ENCODE data around the gene HSD11B1L.
A peak's percentile ranks its signal among the peaks of the same experiment; 100 is the strongest.
"Not testable (repeated sequence)": the region's sequence is repeated elsewhere in the genome, so short reads cannot be mapped to it uniquely, and the experiment has no call there.

The HSD11B1L gene

GRCh38 chr19:5718037-5718578 is 37.3 kb downstream of the HSD11B1L start:
- no peak for TF ChIP-seq CTCF (IDR thresholded peaks at IDR 0.05; ENCODE audit: borderline replicate concordance, insufficient read depth, low read depth, low read length)
- peak overlapping the region; percentile 97 for H3K4me3 ChIP-seq (ENCODE audit: low read depth, low read length)

DNA sequence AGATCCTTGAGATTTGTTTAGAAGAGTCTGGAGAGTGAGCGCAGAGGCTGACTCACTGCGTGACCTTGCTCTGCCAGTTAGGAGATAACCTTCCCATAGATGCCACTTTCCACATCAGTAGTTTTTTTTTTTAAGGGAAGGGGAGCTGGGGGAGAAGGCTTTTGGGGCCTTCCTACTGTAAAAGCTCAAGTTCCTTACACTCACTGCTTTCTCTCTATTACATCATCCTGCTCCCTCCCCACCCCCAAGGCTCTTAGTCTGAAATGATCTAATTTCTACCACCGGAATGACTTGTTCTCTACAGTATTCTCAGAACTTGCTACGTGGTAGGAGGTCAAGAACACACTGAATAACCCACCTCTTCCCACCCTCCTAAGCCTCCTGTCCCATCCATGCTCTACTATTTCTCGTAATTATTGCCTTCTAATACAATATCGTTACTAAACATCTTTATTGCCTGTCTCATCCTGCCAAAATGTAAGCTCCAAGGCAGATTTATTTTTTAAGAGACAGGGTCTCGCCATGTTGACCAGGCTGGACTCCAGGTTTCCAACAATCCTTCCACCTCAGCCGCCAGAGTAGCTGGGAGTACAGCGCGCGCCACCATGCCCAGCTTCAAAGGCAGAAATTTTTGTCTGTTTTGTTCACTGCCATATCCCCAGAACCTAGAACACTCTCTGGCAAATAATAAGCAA is 37.9 kb downstream of the HSD11B1L start:
- no peak for TF ChIP-seq CTCF (IDR thresholded peaks at IDR 0.05; ENCODE audit: borderline replicate concordance, insufficient read depth, low read depth, low read length)
- H3K4me3 ChIP-seq (ENCODE audit: low read depth, low read length) = peak overlapping the region; percentile 97

DNA sequence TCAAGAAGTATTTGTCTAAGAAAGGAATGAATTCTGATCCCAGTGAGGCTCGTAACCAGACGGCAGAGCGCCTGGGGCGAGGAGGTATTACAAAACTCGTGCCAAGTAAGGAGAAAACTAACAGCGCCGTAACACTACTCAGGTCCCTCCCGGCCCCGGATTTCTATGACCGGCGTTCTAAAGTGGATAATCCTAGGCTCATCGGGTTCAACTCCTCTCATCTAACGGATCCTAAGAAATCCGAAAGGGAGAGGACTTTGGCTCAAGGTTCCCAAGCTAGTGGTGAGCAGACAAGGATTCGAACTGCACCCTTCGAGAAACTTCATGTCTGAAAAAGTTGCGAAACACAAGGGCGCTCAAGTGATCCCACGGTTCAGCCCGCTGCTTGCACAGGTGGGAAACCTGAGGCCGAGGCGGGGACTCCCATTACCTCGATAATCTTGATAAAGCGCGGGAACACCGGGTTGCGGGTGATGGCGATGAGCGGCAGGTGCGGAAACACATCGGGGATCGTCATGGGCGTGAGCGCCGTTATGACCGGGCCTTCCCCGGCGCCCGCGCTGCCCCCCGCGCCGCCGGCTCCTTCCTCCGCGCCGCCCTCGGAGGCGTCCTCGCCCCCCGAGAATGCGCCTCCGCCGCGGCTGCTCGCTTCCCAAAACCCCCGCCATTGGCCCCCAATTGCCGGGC is 38.6 kb downstream of the HSD11B1L start:
- H3K4me3 ChIP-seq (ENCODE audit: low read depth, low read length) = peak overlapping the region; percentile 97
- no peak for TF ChIP-seq CTCF (IDR thresholded peaks at IDR 0.05; ENCODE audit: borderline replicate concordance, insufficient read depth, low read depth, low read length)

DNA sequence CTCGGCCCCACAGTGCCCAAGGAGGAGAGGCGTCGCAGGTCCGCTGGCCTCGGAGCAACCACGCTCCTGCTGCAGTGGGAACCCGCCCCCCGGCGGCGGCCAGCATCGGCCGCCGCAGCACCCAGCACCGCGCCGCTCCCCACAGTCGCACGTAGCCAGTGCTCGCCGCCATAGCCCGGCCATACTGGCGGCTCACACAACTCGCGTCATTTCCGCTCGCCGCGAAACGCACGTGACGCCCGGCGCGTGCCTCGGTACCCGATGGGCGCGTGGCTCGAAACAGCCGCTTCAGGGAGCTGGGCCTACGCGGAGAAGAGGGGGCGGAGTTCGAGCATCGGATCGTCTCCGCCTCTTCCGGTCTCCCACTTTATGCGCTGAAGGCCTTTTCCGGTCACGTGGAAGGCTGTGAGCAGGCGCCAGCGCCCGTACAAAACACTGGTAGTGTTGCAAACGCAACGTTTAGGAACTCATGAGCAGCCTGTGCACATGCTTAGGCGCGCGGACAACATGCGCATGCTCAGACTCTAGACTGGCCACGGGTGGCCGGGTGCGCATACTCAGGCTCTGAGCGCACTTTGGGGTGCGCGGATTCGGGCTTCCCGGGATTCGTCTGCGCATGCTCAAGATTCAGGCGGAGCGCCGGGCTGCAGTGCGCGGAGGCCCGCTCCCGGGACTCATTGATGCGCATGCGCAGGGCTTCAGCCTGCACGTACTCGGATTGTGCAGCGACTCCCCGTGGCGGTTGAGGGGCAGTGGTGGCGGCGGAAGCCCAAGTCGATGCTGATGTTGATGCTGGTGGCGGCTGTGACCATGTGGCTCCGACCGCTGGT is 39.3 kb downstream of the HSD11B1L start, which contains the start of the genes CATSPERD and LONP1:
TSS of gene CATSPERD (plus strand) at position 677 of the 830 bp plus-strand sequence. CDS start at position 778, 101 bp downstream.
TSS of gene LONP1 (minus strand) at position 186 of the 830 bp plus-strand sequence. CDS start at position 172, 14 bp downstream.
- H3K4me3 ChIP-seq (ENCODE audit: low read depth, low read length) = peak within 1 kb of the TSS; percentile 97
- TF ChIP-seq CTCF (IDR thresholded peaks at IDR 0.05; ENCODE audit: borderline replicate concordance, insufficient read depth, low read depth, low read length) = peak; percentile 99

DNA sequence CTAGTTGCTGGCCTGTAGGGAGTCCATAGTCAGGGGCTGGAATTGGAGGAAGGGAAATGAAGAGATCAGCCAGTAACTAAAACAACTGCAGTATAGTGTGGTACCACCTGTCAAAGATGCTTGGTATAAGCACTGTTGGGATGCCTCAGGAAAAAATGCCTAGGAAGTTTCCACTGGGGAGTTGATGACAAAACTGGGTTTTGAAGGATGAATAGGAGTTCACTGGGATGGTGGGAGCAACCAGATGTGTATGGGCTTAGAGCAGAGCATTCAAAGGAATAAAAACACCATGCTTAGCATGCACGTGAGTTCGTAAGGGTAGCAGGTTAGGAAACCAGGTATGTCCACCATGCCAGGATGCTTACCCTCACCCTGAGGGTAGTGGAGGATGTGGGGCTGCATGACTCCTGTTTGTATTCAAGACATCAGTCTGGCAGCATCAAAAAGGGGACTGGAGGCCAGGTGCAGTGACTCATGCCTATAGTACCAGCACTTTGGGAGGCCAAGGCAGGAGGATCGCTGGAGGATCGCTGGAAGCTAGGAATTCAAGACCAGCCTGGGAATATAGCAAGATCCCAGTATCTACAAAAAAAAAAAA is 46.7 kb downstream of the HSD11B1L start:
- TF ChIP-seq CTCF (IDR thresholded peaks at IDR 0.05; ENCODE audit: borderline replicate concordance, insufficient read depth, low read depth, low read length) = no peak
- H3K4me3 ChIP-seq (ENCODE audit: low read depth, low read length) = no peak overlapping the region

DNA sequence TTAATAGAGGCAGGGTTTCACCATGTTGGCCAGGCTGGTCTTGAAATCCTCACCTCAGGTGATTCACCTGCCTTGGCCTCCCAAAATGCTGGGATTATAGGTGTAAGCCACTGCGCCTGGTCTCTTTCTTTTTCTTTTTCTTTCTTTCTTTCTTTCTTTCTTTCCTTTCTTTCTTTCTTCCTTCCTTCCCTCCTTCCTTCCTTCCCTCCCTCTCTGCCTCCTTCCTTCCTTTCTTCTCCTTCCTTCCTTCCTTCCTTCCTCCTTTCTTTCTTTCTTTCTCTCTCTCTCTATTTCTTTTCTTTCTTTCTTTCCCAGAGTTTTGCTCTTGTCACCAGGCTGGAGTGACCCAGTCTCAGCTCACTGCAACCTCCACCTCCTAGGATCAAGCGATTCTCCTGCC is 52.3 kb downstream of the HSD11B1L start:
- H3K4me3 ChIP-seq (ENCODE audit: low read depth, low read length) = not testable (repeated sequence)
